ENCODE results near the gene IRF5. TPM values are rescaled to one million over a fixed set of nuclear protein-coding genes. Genes with fewer than 3 reads are reported as not detected.

Gene IRF5
- total RNA-seq, 1 experiment from 2014 or later: 8.8 TPM

GRCh38 chr7:128888756-128889095 lies 49.0 kb upstream of the IRF5 start:
- BruUV-seq (replicated peaks): no TSS peak
- DNase-seq (ENCODE audit: low read depth, low spot score) (no peak), ATAC-seq (no peak)
- Histone ChIP-seq H3K27me3 (ENCODE audit: control insufficient read depth, insufficient read depth, low read length) (no peaks in the 10 kb centered on the region), H3K4me1 (ENCODE audit: control insufficient read depth, insufficient read depth, low read length) (no peaks in the 10 kb centered on the region; the same call in 1 of the 2 replicates), H3K9me3 (ENCODE audit: control insufficient read depth, insufficient read depth, low read depth, low read length) (no peaks in the 10 kb centered on the region), H3K27ac (ENCODE audit: low read length) (no peak overlapping the region), H3K36me3 (ENCODE audit: control insufficient read depth, insufficient read depth, low read length) (no peaks in the 10 kb centered on the region), H3K4me3 (ENCODE audit: low read depth in 2 of 2, low read length in 2 of 2) (no peak overlapping the region)
- intact Hi-C loops (cut with micrococcal nuclease; ENCODE audit: unreplicated experiment) (loop anchor here (10.0 kb wide), 1 partner anchor 224 kb away; no protein-coding TSS in a partner anchor), in situ Hi-C loops (cut with HindIII; ENCODE audit: low pct_unique_long_range_greater_than_20kb, low sequenced_read_pairs) (no loop called here)
- TF ChIP-seq POLR2AphosphoS5 (IDR thresholded peaks at IDR 0.05; ENCODE audit: low read depth, low read length): no peak
- TF ChIP-seq, protein P1, sequence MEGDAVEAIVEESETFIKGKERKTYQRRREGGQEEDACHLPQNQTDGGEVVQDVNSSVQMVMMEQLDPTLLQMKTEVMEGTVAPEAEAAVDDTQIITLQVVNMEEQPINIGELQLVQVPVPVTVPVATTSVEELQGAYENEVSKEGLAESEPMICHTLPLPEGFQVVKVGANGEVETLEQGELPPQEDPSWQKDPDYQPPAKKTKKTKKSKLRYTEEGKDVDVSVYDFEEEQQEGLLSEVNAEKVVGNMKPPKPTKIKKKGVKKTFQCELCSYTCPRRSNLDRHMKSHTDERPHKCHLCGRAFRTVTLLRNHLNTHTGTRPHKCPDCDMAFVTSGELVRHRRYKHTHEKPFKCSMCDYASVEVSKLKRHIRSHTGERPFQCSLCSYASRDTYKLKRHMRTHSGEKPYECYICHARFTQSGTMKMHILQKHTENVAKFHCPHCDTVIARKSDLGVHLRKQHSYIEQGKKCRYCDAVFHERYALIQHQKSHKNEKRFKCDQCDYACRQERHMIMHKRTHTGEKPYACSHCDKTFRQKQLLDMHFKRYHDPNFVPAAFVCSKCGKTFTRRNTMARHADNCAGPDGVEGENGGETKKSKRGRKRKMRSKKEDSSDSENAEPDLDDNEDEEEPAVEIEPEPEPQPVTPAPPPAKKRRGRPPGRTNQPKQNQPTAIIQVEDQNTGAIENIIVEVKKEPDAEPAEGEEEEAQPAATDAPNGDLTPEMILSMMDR (IDR thresholded peaks at IDR 0.05): no peak
- no peak for TF ChIP-seq SIN3A (IDR thresholded peaks at IDR 0.05; ENCODE audit: borderline replicate concordance, insufficient read depth, low read depth, low read length)
- TF ChIP-seq, protein P2, sequence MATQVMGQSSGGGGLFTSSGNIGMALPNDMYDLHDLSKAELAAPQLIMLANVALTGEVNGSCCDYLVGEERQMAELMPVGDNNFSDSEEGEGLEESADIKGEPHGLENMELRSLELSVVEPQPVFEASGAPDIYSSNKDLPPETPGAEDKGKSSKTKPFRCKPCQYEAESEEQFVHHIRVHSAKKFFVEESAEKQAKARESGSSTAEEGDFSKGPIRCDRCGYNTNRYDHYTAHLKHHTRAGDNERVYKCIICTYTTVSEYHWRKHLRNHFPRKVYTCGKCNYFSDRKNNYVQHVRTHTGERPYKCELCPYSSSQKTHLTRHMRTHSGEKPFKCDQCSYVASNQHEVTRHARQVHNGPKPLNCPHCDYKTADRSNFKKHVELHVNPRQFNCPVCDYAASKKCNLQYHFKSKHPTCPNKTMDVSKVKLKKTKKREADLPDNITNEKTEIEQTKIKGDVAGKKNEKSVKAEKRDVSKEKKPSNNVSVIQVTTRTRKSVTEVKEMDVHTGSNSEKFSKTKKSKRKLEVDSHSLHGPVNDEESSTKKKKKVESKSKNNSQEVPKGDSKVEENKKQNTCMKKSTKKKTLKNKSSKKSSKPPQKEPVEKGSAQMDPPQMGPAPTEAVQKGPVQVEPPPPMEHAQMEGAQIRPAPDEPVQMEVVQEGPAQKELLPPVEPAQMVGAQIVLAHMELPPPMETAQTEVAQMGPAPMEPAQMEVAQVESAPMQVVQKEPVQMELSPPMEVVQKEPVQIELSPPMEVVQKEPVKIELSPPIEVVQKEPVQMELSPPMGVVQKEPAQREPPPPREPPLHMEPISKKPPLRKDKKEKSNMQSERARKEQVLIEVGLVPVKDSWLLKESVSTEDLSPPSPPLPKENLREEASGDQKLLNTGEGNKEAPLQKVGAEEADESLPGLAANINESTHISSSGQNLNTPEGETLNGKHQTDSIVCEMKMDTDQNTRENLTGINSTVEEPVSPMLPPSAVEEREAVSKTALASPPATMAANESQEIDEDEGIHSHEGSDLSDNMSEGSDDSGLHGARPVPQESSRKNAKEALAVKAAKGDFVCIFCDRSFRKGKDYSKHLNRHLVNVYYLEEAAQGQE (IDR thresholded peaks at IDR 0.05; ENCODE audit: insufficient read depth in 1 of 2, low read depth in 2 of 2, low read length in 1 of 2): no peak
- TF ChIP-seq TCF7L2 (IDR thresholded peaks at IDR 0.05; ENCODE audit: low read depth, low read length): no peak
- ChIA-PET CTCF (interaction anchor here (0.7 kb wide), 1 partner anchor 211 kb away, joined by 8 read pairs; no protein-coding TSS in a partner anchor), POLR2A (no interaction called here)

DNA sequence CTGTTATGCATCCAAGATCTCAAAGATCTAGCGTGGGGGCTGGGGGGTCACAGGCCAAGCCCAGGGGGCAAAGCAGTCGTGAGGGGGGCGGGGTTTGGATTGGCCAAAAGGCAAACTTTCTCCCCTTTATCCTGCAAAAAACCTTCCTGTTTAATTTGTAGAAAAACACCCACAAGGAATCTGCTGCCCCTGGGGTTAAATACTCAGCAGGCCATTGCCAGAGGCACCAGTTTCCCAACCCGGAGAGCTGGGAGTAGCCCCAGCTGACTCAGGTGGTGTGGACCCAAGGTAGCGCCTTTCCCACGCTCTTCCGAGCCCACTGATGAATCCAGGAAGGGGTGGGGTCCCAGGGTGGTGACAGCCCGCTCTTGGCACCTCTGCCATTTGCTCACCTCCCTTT lies 48.6 kb upstream of the IRF5 start:
- H3K27ac ChIP-seq (ENCODE audit: low read length): no peak overlapping the region
- H3K36me3 ChIP-seq (ENCODE audit: control insufficient read depth, insufficient read depth, low read length): no peaks in the 10 kb centered on the region
- no peaks in the 10 kb centered on the region; the same call in 1 of the 2 replicates for H3K4me1 ChIP-seq (ENCODE audit: control insufficient read depth, insufficient read depth, low read length)
- ChIA-PET CTCF (interaction anchor here (0.7 kb wide), 1 partner anchor 211 kb away, joined by 8 read pairs; no protein-coding TSS in a partner anchor), POLR2A (no interaction called here)
- in situ Hi-C loops (cut with HindIII; ENCODE audit: low pct_unique_long_range_greater_than_20kb, low sequenced_read_pairs): no loop called here
- TF ChIP-seq TCF7L2 (IDR thresholded peaks at IDR 0.05; ENCODE audit: low read depth, low read length): no peak
- TF ChIP-seq SIN3A (IDR thresholded peaks at IDR 0.05; ENCODE audit: borderline replicate concordance, insufficient read depth, low read depth, low read length): no peak
- TF ChIP-seq, protein P2 (IDR thresholded peaks at IDR 0.05; ENCODE audit: insufficient read depth in 1 of 2, low read depth in 2 of 2, low read length in 1 of 2): no peak
- TF ChIP-seq, protein P1 (IDR thresholded peaks at IDR 0.05): no peak
- TF ChIP-seq POLR2AphosphoS5 (IDR thresholded peaks at IDR 0.05; ENCODE audit: low read depth, low read length): no peak
- no peaks in the 10 kb centered on the region for H3K9me3 ChIP-seq (ENCODE audit: control insufficient read depth, insufficient read depth, low read depth, low read length)
- no TSS peak for BruUV-seq (replicated peaks)
- no peaks in the 10 kb centered on the region for H3K27me3 ChIP-seq (ENCODE audit: control insufficient read depth, insufficient read depth, low read length)
- ATAC-seq (no peak), DNase-seq (ENCODE audit: low read depth, low spot score) (no peak)
- intact Hi-C loops (cut with micrococcal nuclease; ENCODE audit: unreplicated experiment): loop anchor here (10.0 kb wide), 1 partner anchor 224 kb away; no protein-coding TSS in a partner anchor
- H3K4me3 ChIP-seq (ENCODE audit: low read depth in 2 of 2, low read length in 2 of 2): no peak overlapping the region
